ENCODE results near the gene DTX1.

- TF ChIP-seq POLR2AphosphoS5 (IDR thresholded peaks at IDR 0.05; ENCODE audit: low read depth, low read length) (no peak), CTCF (IDR thresholded peaks at IDR 0.05) (no peak), SIN3A (IDR thresholded peaks at IDR 0.05; ENCODE audit: borderline replicate concordance, insufficient read depth, low read depth, low read length) (no peak)
Observed at GRCh38 chr12:113143959-113144358, 87.4 kb downstream of the DTX1 start.
